ENCODE measurements around the gene AGBL3. TPM values are rescaled to one million over a fixed set of nuclear protein-coding genes. Genes with fewer than 3 reads are reported as not detected.

Gene AGBL3
- total RNA-seq, 1 donor from 2014 or later, result 0.58 TPM

DNA sequence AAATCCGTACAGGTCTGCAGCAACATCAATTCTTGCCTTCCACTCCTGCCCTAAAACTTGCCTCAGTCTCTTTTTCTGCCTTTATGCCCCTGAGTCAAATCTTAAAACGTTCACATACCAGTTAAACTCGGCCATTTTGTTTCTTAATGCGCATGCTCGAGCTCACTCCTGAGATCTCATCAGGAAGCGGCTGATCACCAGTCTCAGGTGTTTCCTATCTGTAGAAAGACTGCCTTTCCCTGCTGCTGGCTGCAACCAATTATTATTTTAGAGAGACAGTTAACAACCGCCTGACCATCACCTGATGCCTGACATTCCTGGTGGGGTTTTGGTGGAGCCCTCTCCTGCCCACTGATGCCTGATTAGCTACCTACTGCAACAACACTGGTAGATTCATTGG, 91.3 kb downstream of the AGBL3 start:
- no peaks in the 10 kb centered on the region for H3K4me1 Mint-ChIP-seq
- no peak overlapping the region for H3K9ac ChIP-seq
- H3K27ac Mint-ChIP-seq, result no peak overlapping the region
- no peak overlapping the region for H3K4me3 ChIP-seq
- TF ChIP-seq EZH2 (IDR thresholded peaks at IDR 0.05) (no peak), EZH2phosphoT487 (IDR thresholded peaks at IDR 0.05) (no peak)
- TF ChIP-seq, protein P1, sequence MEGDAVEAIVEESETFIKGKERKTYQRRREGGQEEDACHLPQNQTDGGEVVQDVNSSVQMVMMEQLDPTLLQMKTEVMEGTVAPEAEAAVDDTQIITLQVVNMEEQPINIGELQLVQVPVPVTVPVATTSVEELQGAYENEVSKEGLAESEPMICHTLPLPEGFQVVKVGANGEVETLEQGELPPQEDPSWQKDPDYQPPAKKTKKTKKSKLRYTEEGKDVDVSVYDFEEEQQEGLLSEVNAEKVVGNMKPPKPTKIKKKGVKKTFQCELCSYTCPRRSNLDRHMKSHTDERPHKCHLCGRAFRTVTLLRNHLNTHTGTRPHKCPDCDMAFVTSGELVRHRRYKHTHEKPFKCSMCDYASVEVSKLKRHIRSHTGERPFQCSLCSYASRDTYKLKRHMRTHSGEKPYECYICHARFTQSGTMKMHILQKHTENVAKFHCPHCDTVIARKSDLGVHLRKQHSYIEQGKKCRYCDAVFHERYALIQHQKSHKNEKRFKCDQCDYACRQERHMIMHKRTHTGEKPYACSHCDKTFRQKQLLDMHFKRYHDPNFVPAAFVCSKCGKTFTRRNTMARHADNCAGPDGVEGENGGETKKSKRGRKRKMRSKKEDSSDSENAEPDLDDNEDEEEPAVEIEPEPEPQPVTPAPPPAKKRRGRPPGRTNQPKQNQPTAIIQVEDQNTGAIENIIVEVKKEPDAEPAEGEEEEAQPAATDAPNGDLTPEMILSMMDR (IDR thresholded peaks at IDR 0.05), result no peak
- peaks cover 3% of the 10 kb centered on the region for H3K4me1 ChIP-seq
- H3F3A ChIP-seq (ENCODE audit: low read depth), result no peaks in the 10 kb centered on the region
- H3K9me3 Mint-ChIP-seq, result no peaks in the 10 kb centered on the region
- H4K20me1 ChIP-seq (ENCODE audit: low read depth), result no peaks in the 10 kb centered on the region
- H3K27me3 Mint-ChIP-seq (ENCODE audit: insufficient read depth, low read depth), result peaks cover 3% of the 10 kb centered on the region
- H3K27ac ChIP-seq, result no peak overlapping the region
- no peaks in the 10 kb centered on the region for H3K36me3 Mint-ChIP-seq
- no peaks in the 10 kb centered on the region for H3K9me3 ChIP-seq (ENCODE audit: low read depth)
- DNase-seq (ENCODE audit: low spot score), result no peak
- no peaks in the 10 kb centered on the region for H3K79me2 ChIP-seq (ENCODE audit: low read depth)
- no peak overlapping the region for H2AFZ ChIP-seq (replicated peaks)
- H3K27me3 ChIP-seq, result no peaks in the 10 kb centered on the region
- no peaks in the 10 kb centered on the region for H3K36me3 ChIP-seq
- no peak overlapping the region for H3K4me2 ChIP-seq
- no peak overlapping the region for H3K4me3 Mint-ChIP-seq

DNA sequence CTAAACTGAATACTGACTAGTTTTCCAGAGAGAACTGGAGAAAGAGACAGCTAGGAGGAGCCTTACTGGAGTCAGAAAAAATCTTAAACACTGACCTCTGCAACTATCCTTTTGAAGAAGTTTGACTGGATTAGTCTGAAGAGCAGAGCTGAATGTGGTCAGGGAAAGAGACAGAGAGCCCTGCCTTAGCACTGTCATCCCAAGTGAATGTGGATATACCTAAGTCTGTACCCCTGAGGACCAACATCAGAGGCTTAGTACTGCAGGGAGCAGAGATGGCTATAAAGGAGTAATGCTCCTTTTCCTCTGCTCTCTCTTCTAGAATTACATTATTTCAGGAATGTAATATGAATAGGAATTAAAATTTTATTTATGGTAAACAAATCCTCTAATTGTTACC, 91.7 kb downstream of the AGBL3 start:
- no peaks in the 10 kb centered on the region for H3K36me3 Mint-ChIP-seq
- Histone ChIP-seq H2AFZ (replicated peaks) (no peak overlapping the region), H3K4me3 (no peak overlapping the region), H3K4me2 (no peak overlapping the region), H3F3A (ENCODE audit: low read depth) (no peaks in the 10 kb centered on the region), H4K20me1 (ENCODE audit: low read depth) (no peaks in the 10 kb centered on the region), H3K36me3 (no peaks in the 10 kb centered on the region), H3K9ac (no peak overlapping the region), H3K9me3 (ENCODE audit: low read depth) (no peaks in the 10 kb centered on the region), H3K27me3 (no peaks in the 10 kb centered on the region), H3K27ac (no peak overlapping the region), H3K4me1 (peaks cover 3% of the 10 kb centered on the region), H3K79me2 (ENCODE audit: low read depth) (no peaks in the 10 kb centered on the region)
- H3K27ac Mint-ChIP-seq, result no peak overlapping the region
- no peaks in the 10 kb centered on the region for H3K4me1 Mint-ChIP-seq
- no peak overlapping the region for H3K4me3 Mint-ChIP-seq
- H3K9me3 Mint-ChIP-seq, result no peaks in the 10 kb centered on the region
- H3K27me3 Mint-ChIP-seq (ENCODE audit: insufficient read depth, low read depth), result peaks cover 3% of the 10 kb centered on the region
- TF ChIP-seq EZH2 (IDR thresholded peaks at IDR 0.05), result no peak
- no peak for TF ChIP-seq EZH2phosphoT487 (IDR thresholded peaks at IDR 0.05)
- TF ChIP-seq, protein P1 (IDR thresholded peaks at IDR 0.05), result no peak
- DNase-seq (ENCODE audit: low spot score), result no peak

DNA sequence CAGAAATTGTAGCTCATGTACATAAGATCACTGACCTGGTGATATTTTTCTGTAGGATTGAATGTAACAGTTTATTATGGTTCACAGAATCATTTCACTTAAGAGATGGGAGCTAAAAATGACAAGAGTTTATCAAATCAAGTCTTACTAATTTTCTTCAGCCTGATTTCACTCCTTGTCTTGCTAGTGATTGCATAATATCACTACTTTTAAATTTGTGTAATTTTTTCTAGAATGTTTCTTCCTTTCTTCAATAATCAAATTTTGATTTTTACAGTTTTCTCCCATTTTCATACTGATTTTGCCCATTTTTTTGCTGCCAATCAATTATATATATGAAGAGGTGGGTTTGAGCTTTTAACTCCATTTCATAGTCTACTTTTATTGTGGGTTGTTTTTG, 92.8 kb downstream of the AGBL3 start:
- Histone ChIP-seq H3K4me2 (no peak overlapping the region), H3K36me3 (no peaks in the 10 kb centered on the region), H2AFZ (replicated peaks) (no peak overlapping the region), H3K4me3 (no peak overlapping the region), H3K79me2 (ENCODE audit: low read depth) (no peaks in the 10 kb centered on the region), H3K27me3 (no peaks in the 10 kb centered on the region), H3K4me1 (peaks cover 3% of the 10 kb centered on the region), H3K27ac (no peak overlapping the region), H4K20me1 (ENCODE audit: low read depth) (no peaks in the 10 kb centered on the region), H3F3A (ENCODE audit: low read depth) (no peaks in the 10 kb centered on the region), H3K9ac (no peak overlapping the region), H3K9me3 (ENCODE audit: low read depth) (no peaks in the 10 kb centered on the region)
- peaks cover 3% of the 10 kb centered on the region for H3K27me3 Mint-ChIP-seq (ENCODE audit: insufficient read depth, low read depth)
- H3K27ac Mint-ChIP-seq, result no peak overlapping the region
- H3K36me3 Mint-ChIP-seq, result no peaks in the 10 kb centered on the region
- no peaks in the 10 kb centered on the region for H3K9me3 Mint-ChIP-seq
- no peak overlapping the region for H3K4me3 Mint-ChIP-seq
- DNase-seq (ENCODE audit: low spot score), result no peak
- no peaks in the 10 kb centered on the region for H3K4me1 Mint-ChIP-seq
- no peak for TF ChIP-seq EZH2 (IDR thresholded peaks at IDR 0.05)
- TF ChIP-seq, protein P1 (IDR thresholded peaks at IDR 0.05), result no peak
- no peak for TF ChIP-seq EZH2phosphoT487 (IDR thresholded peaks at IDR 0.05)
